Cortex of kidney (tissue), 1 donor: ENCODE measurements around the gene VEZF1.

Experiments
- DNase-seq: peaks from one replicate; lab custom pipeline; 2025; lab: John Stamatoyannopoulos, UW

Gene VEZF1

GRCh38 chr17:57987581-57988300 lies at the start of gene VEZF1:
TSS of gene VEZF1 (minus strand) at chr17:57988254. CDS start at chr17:57988111, 143 bp downstream.
- DNase-seq: no peak

GRCh38 chr17:58032691-58033415 lies 44.8 kb upstream of the VEZF1 start:
- no peak for DNase-seq

GRCh38 chr17:58028578-58028977 lies 40.5 kb upstream of the VEZF1 start:
- DNase-seq: no peak

GRCh38 chr17:58020401-58020800 lies 32.3 kb upstream of the VEZF1 start:
- no peak for DNase-seq

- DNase-seq: no peak
Observed at GRCh38 chr17:58019521-58019920, 31.5 kb upstream of the VEZF1 start.

- DNase-seq: no peak
Observed at GRCh38 chr17:58019039-58019438, 31.0 kb upstream of the VEZF1 start.

- DNase-seq: no peak
Observed at GRCh38 chr17:58010067-58010799, 22.2 kb upstream of the VEZF1 start.

- no peak for DNase-seq
Observed at GRCh38 chr17:58007781-58008706, 20.0 kb upstream of the VEZF1 start.

- DNase-seq: no peak
Observed at GRCh38 chr17:58006924-58007780, 19.1 kb upstream of the VEZF1 start, which contains the start of gene SRSF1. TSS of gene SRSF1 (minus strand) at chr17:58007246. CDS start at chr17:58007137, 109 bp downstream.

GRCh38 chr17:58006560-58006923 lies 18.5 kb upstream of the VEZF1 start:
- DNase-seq: no peak

GRCh38 chr17:58005728-58006559 lies 17.9 kb upstream of the VEZF1 start:
- DNase-seq: no peak

GRCh38 chr17:58005031-58005727 lies 17.1 kb upstream of the VEZF1 start:
- no peak for DNase-seq

- DNase-seq: no peak
Observed at GRCh38 chr17:58004060-58004459, 16.0 kb upstream of the VEZF1 start.

- DNase-seq: no peak
Observed at GRCh38 chr17:58002973-58003372, 14.9 kb upstream of the VEZF1 start.

- DNase-seq: no peak
Observed at GRCh38 chr17:58002154-58002948, 14.3 kb upstream of the VEZF1 start.

- DNase-seq: no peak
Observed at GRCh38 chr17:58001461-58002124, 13.5 kb upstream of the VEZF1 start.

GRCh38 chr17:57999496-58000017 lies 11.5 kb upstream of the VEZF1 start:
- no peak for DNase-seq
